GM18519 (cell line): Measurements from ENCODE around the gene PPP2R5C.
"Not testable (repeated sequence)": the region's sequence is repeated elsewhere in the genome, so short reads cannot be mapped to it uniquely, and the experiment has no call there.

Experiments
- ATAC-seq: cut with Tn5 transposase; IDR thresholded peaks from one replicate; pipeline ENCODE4 v1.9.1; 2021; ENCODE audit warnings: mild to moderate bottlenecking, moderate library complexity; ENCODE audit not compliant: unreplicated experiment, low FRiP score

Gene PPP2R5C

GRCh38 chr14:101776344-101776743 is 14.8 kb downstream of the PPP2R5C start:
- no peak for ATAC-seq

- ATAC-seq, result no peak
These were observed 18.9 kb downstream of the PPP2R5C start for GRCh38 chr14:101780390-101780789.

GRCh38 chr14:101780887-101781239 is 19.4 kb downstream of the PPP2R5C start:
- ATAC-seq, result no peak

GRCh38 chr14:101781240-101782061 is 19.9 kb downstream of the PPP2R5C start:
- no peak for ATAC-seq

- ATAC-seq, result no peak
These were observed 21.9 kb downstream of the PPP2R5C start for GRCh38 chr14:101783260-101784016.

- ATAC-seq, result no peak
These were observed 23.1 kb downstream of the PPP2R5C start for GRCh38 chr14:101784631-101785030.

- ATAC-seq, result no peak
These were observed 26.6 kb downstream of the PPP2R5C start for GRCh38 chr14:101788016-101788635.

GRCh38 chr14:101789222-101789621 is 27.7 kb downstream of the PPP2R5C start:
- ATAC-seq, result no peak

- no peak for ATAC-seq
These were observed 28.7 kb downstream of the PPP2R5C start for GRCh38 chr14:101790232-101790631.

- ATAC-seq, result no peak
These were observed 30.5 kb downstream of the PPP2R5C start for GRCh38 chr14:101791919-101792572.

- ATAC-seq, result no peak
These were observed 34.5 kb downstream of the PPP2R5C start for GRCh38 chr14:101796016-101796415.

- no peak for ATAC-seq
These were observed 35.0 kb downstream of the PPP2R5C start for GRCh38 chr14:101796479-101796878.

- ATAC-seq, result no peak
These were observed 36.3 kb downstream of the PPP2R5C start for GRCh38 chr14:101797856-101798255.

GRCh38 chr14:101804373-101804772 is 42.9 kb downstream of the PPP2R5C start:
- not testable (repeated sequence) for ATAC-seq

GRCh38 chr14:101806252-101806651 is 44.7 kb downstream of the PPP2R5C start:
- ATAC-seq, result not testable (repeated sequence)

- no peak for ATAC-seq
These were observed 46.6 kb downstream of the PPP2R5C start for GRCh38 chr14:101808020-101808641.

GRCh38 chr14:101808894-101809670 is 47.6 kb downstream of the PPP2R5C start:
- no peak for ATAC-seq

- ATAC-seq, result peak; percentile 70
These were observed 48.4 kb downstream of the PPP2R5C start for GRCh38 chr14:101809671-101810514.
